Peyer's patch (tissue), 4 donors: ENCODE results near the gene EYS.

Experiments
- POLR2A ChIP-seq, 2 donors: fragments of 450-650 bp; IDR thresholded peaks; one replicate each; pipeline ENCODE4 v1.5.1; 2017; ENCODE audit warnings: antibody characterized with exemption in 2 of 2, mild to moderate bottlenecking in 2 of 2, moderate library complexity in 2 of 2
- TF ChIP-seq, protein P1 (sequence below), 6 experiments: fragments of 450-650 bp in 4 of 6; fragments of 200-600 bp in 2 of 6; sonication (generic) in 1 of 6; IDR thresholded peaks; one replicate each; pipeline ENCODE4 v1.5.1; 2017 to 2019; ENCODE audit warnings: antibody characterized with exemption in 6 of 6, mild to moderate bottlenecking in 3 of 6, moderate library complexity in 1 of 6

DNA sequence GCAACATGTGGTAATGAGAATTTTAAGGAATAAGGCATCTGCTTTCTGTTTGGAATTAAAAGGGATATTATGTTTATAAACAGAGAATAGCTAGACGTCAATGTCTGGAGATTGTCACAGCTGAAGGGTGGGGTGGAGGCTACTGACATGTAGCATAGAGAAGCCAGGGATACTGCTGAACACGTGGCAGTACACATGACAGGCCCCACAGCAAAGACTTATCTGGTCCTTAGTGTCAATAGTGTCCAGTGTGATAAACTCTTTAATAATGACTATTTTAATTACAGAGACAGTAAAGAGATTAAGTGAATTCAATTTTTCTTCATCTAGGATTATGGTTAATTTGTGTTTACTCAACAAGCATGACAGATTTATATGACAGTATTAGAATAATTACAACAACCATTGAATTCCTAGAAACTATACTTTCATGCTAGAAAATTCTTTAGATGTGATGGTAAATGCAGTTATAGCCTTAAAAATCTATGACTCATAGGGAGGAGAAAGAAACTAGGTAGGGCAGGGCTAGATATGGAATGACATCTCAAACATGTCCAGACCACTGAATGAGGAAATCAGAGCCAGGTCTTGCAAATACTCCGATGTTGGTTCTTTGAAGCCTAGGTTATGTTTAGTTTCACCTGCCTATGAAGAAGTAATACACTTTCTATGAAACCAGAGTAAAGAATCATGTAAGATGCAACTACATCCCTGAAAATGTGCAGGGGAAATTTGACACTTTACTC lies 1671.9 kb downstream of the EYS start:
- TF ChIP-seq, protein P1, sequence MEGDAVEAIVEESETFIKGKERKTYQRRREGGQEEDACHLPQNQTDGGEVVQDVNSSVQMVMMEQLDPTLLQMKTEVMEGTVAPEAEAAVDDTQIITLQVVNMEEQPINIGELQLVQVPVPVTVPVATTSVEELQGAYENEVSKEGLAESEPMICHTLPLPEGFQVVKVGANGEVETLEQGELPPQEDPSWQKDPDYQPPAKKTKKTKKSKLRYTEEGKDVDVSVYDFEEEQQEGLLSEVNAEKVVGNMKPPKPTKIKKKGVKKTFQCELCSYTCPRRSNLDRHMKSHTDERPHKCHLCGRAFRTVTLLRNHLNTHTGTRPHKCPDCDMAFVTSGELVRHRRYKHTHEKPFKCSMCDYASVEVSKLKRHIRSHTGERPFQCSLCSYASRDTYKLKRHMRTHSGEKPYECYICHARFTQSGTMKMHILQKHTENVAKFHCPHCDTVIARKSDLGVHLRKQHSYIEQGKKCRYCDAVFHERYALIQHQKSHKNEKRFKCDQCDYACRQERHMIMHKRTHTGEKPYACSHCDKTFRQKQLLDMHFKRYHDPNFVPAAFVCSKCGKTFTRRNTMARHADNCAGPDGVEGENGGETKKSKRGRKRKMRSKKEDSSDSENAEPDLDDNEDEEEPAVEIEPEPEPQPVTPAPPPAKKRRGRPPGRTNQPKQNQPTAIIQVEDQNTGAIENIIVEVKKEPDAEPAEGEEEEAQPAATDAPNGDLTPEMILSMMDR (IDR thresholded peaks at IDR 0.05): no peak
- no peak for TF ChIP-seq POLR2A (IDR thresholded peaks at IDR 0.05)
